ENCODE data around the gene NTM. TPM values are rescaled to one million over a fixed set of nuclear protein-coding genes. Genes with fewer than 3 reads are reported as not detected.

NTM gene
- total RNA-seq, 4 donors from 2014 or later: 0.78 to 1.1 (median 0.88) TPM; not detected in 1

GRCh38 chr11:131696690-131697089 is 326.3 kb downstream of the NTM start:
- peaks cover 0 to 3% of the 10 kb centered on the region in 2 donors for H3K4me1 ChIP-seq
- no peaks in the 10 kb centered on the region for H3K27me3 ChIP-seq
- H3K27ac ChIP-seq: no peak overlapping the region
- no peaks in the 10 kb centered on the region for H3K9me3 ChIP-seq
- H3K36me3 ChIP-seq: no peaks in the 10 kb centered on the region
- WGBS, 2 donors: 85% methylated on average over 8 of the region's 8 CpGs
- intact Hi-C loops (cut with DNase I): no loop called here
- H3K4me3 ChIP-seq (replicated peaks in 1 of 3): no peak overlapping the region
- no peak for DNase-seq
- no peak for TF ChIP-seq CTCF (IDR thresholded peaks at IDR 0.05)
- TF ChIP-seq POLR2A (IDR thresholded peaks at IDR 0.05): no peak

GRCh38 chr11:131703311-131703710 is 332.9 kb downstream of the NTM start:
- no peak overlapping the region for H3K27ac ChIP-seq
- TF ChIP-seq CTCF (IDR thresholded peaks at IDR 0.05) (no peak), POLR2A (IDR thresholded peaks at IDR 0.05) (no peak)
- intact Hi-C loops (cut with DNase I): no loop called here
- WGBS, 2 donors: 46 to 89% methylated on average over 1 of the region's 1 CpG
- H3K4me1 ChIP-seq: no peaks in the 10 kb centered on the region
- no peaks in the 10 kb centered on the region for H3K9me3 ChIP-seq
- no peak overlapping the region for H3K4me3 ChIP-seq (replicated peaks in 1 of 3)
- H3K27me3 ChIP-seq: no peaks in the 10 kb centered on the region
- DNase-seq: no peak
- H3K36me3 ChIP-seq: no peaks in the 10 kb centered on the region

GRCh38 chr11:131704682-131705081 is 334.3 kb downstream of the NTM start:
- intact Hi-C loops (cut with DNase I): no loop called here
- Histone ChIP-seq H3K36me3 (no peaks in the 10 kb centered on the region), H3K27me3 (no peaks in the 10 kb centered on the region), H3K9me3 (no peaks in the 10 kb centered on the region), H3K4me3 (replicated peaks in 1 of 3) (no peak overlapping the region), H3K4me1 (no peaks in the 10 kb centered on the region), H3K27ac (no peak overlapping the region)
- TF ChIP-seq CTCF (IDR thresholded peaks at IDR 0.05) (no peak), POLR2A (IDR thresholded peaks at IDR 0.05) (no peak)
- no peak for DNase-seq
- 94 to 99% methylated on average over 2 of the region's 2 CpGs for WGBS, 2 donors

GRCh38 chr11:131710511-131710910 is 340.1 kb downstream of the NTM start:
- 86 to 91% methylated on average over 2 of the region's 2 CpGs for WGBS, 2 donors
- TF ChIP-seq CTCF (IDR thresholded peaks at IDR 0.05) (no peak), POLR2A (IDR thresholded peaks at IDR 0.05) (no peak)
- H3K4me1 ChIP-seq: no peaks in the 10 kb centered on the region
- no peak for DNase-seq
- H3K36me3 ChIP-seq: no peaks in the 10 kb centered on the region
- H3K27ac ChIP-seq: no peak overlapping the region
- no peaks in the 10 kb centered on the region for H3K27me3 ChIP-seq
- H3K9me3 ChIP-seq: no peaks in the 10 kb centered on the region
- no peak overlapping the region for H3K4me3 ChIP-seq (replicated peaks in 1 of 3)
- intact Hi-C loops (cut with DNase I): no loop called here

GRCh38 chr11:131712897-131713296 is 342.5 kb downstream of the NTM start:
- Histone ChIP-seq H3K36me3 (no peaks in the 10 kb centered on the region), H3K27ac (no peak overlapping the region), H3K4me3 (replicated peaks in 1 of 3) (no peak overlapping the region), H3K4me1 (no peaks in the 10 kb centered on the region), H3K27me3 (no peaks in the 10 kb centered on the region), H3K9me3 (no peaks in the 10 kb centered on the region)
- intact Hi-C loops (cut with DNase I): no loop called here
- TF ChIP-seq CTCF (IDR thresholded peaks at IDR 0.05) (no peak), POLR2A (IDR thresholded peaks at IDR 0.05) (no peak)
- 79 to 86% methylated on average over 5 of the region's 5 CpGs for WGBS, 2 donors
- DNase-seq: no peak
